Muscle of leg (tissue), 16 donors: Measurements from ENCODE around the gene VPS13C. TPM values are rescaled to one million over a fixed set of nuclear protein-coding genes. Genes with fewer than 3 reads are reported as not detected.

Source experiments
- DNase-seq: peaks from one replicate; pipeline ENCODE4 v3.0.0; 2013
- H3K27ac ChIP-seq: one replicate; pipeline ENCODE4 v1.5.1; 2013; ENCODE audit warnings: mild to moderate bottlenecking, low read length, control low read depth
- H3K27me3 ChIP-seq: one replicate; pipeline ENCODE4 v1.6.1; 2013; ENCODE audit warnings: low read length; ENCODE audit not compliant: control insufficient read depth, insufficient read depth
- H3K36me3 ChIP-seq: one replicate; pipeline ENCODE4 v1.6.1; 2013; ENCODE audit warnings: low read length; ENCODE audit not compliant: control insufficient read depth, insufficient read depth
- H3K4me1 ChIP-seq: one replicate; pipeline ENCODE4 v1.6.1; 2013; ENCODE audit warnings: low read length; ENCODE audit not compliant: control insufficient read depth, insufficient read depth
- H3K4me3 ChIP-seq: one replicate; pipeline ENCODE4 v1.5.1; 2013; ENCODE audit warnings: low read length, control low read depth
- H3K9me3 ChIP-seq: replicated peaks from 2 replicates; pipeline ENCODE4 v1.6.1; 2013; ENCODE audit warnings: low read depth, low read length; ENCODE audit not compliant: control insufficient read depth
- WGBS: methylation state at CpG from one replicate; pipeline ENCODE4 v1.1.5; 2013; ENCODE audit warnings: missing lambda C conversion rate; ENCODE audit not compliant: insufficient coverage; 5-methylcytosine and 5-hydroxymethylcytosine counted together
- long read RNA-seq, 11 donors: transcript quantifications; one replicate each; lab custom pipeline, GENCODE V29; 2026
- polyA plus RNA-seq, 8 donors: library from polyadenylated mRNA; unstranded; fragments of 120-200 nt; gene quantifications; one replicate each; pipeline versions ENCODE4 v1.2.1 to v1.2.3, GENCODE V29; 2013; ENCODE audit warnings: inconsistent platforms in 1 of 8, low replicate concordance in 1 of 8; ENCODE audit not compliant: insufficient read length in 8 of 8, insufficient read depth in 1 of 8
- total RNA-seq: library from RNA; stranded (reverse); fragments of 120-200 nt; gene quantifications from one replicate; pipeline ENCODE4 v1.2.4, GENCODE V29; 2013

The VPS13C gene
- 38.3 TPM for total RNA-seq
- polyA plus RNA-seq, result 10 to 100 TPM; 20.8 to 39.1 (median 26.1) TPM
- long read RNA-seq, donor 1, result 0 reads
- long read RNA-seq, donor 2, partial matches to known transcripts, result 0 of 1 reads
- long read RNA-seq, donor 2, other reads (novel, unspliced or antisense), result 0 of 1 reads
- long read RNA-seq, donor 3, partial matches to known transcripts, result 0 of 1 reads
- long read RNA-seq, donor 3, other reads (novel, unspliced or antisense), result 0 of 1 reads
- long read RNA-seq, donor 4, result 0 reads
- long read RNA-seq, donor 5, result 0 reads
- long read RNA-seq, donor 6, result 0 reads
- long read RNA-seq, donor 7, result 0 reads
- long read RNA-seq, donor 8, full-length matches to known transcripts, result 2 of 2 reads
- long read RNA-seq, donor 8, partial matches to known transcripts, result 0 of 2 reads
- long read RNA-seq, donor 8, other reads (novel, unspliced or antisense), result 0 of 2 reads
- long read RNA-seq, donor 9, partial matches to known transcripts, result 26 of 27 reads
- long read RNA-seq, donor 9, other reads (novel, unspliced or antisense), result 0 of 27 reads
- long read RNA-seq, donor 10, partial matches to known transcripts, result 0 of 1 reads
- long read RNA-seq, donor 10, other reads (novel, unspliced or antisense), result 0 of 1 reads
- long read RNA-seq, donor 11, result 0 reads

- peak within 1 kb of the TSS; percentile 94 for H3K27ac ChIP-seq
- H3K4me1 ChIP-seq, result peaks cover 7% of the 10 kb centered on the region
- peaks cover 16% of the 10 kb centered on the region for H3K27me3 ChIP-seq
- under 1% methylated on average over 67 of the region's 73 CpGs for WGBS
- peak; percentile 97 for DNase-seq
- no peaks in the 10 kb centered on the region for H3K36me3 ChIP-seq
- peak within 1 kb of the TSS; percentile 89 for H3K4me3 ChIP-seq
- no peaks in the 10 kb centered on the region for H3K9me3 ChIP-seq
Measured at GRCh38 chr15:62060113-62060895, at the start of gene VPS13C. TSS of gene VPS13C (minus strand) at chr15:62060447. CDS start at chr15:62060374, 73 bp downstream.

DNA sequence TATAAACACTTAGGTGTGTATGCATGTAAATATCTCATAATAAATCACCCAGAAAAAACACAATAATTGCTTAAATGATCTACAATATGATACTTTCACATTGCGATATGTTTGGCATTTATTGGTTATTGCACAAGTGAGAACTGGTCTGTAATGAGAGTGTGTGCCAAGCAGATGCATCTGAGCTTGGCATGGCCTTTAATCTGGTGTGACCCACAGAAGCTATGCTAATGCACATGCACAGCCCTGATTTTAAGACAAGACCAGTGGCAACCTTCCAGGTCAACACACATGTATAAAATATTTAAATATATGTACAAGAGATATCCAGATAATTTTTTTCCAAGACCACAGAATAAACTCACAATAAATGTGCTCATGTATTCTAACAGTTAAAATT lies 49.2 kb upstream of the VPS13C start:
- H3K27ac ChIP-seq, result no peak overlapping the region
- no peak overlapping the region for H3K4me3 ChIP-seq
- H3K27me3 ChIP-seq, result no peaks in the 10 kb centered on the region
- H3K9me3 ChIP-seq, result no peaks in the 10 kb centered on the region
- peaks cover 35% of the 10 kb centered on the region for H3K4me1 ChIP-seq
- no peaks in the 10 kb centered on the region for H3K36me3 ChIP-seq
- WGBS, result no CpG with 5 or more reads among the region's 1 CpG
- peak; percentile 62 for DNase-seq

DNA sequence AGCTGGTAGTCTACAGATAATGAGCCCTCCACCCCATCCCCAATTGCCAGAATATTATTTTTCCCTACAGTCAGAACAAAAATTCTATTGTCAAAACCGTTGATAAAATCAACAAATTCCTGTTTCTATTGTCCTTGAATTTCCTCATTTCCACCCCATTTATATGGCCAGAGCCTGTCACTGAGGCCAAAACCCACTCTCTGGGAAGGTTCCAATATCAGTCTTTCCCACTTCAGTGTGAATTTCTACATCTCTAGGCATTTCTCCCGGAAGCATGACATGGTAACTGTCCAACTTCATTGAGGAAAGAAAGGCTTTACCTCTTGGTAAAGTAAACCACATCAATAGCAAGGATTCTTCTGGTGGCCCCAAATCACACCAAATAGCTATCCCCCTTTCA lies 48.2 kb upstream of the VPS13C start:
- DNase-seq, result no peak
- no peaks in the 10 kb centered on the region for H3K27me3 ChIP-seq
- peaks cover 45% of the 10 kb centered on the region for H3K4me1 ChIP-seq
- no peaks in the 10 kb centered on the region for H3K36me3 ChIP-seq
- 77% methylated on average over 1 of the region's 2 CpGs for WGBS
- H3K27ac ChIP-seq, result no peak overlapping the region
- H3K9me3 ChIP-seq, result no peaks in the 10 kb centered on the region
- H3K4me3 ChIP-seq, result no peak overlapping the region

DNA sequence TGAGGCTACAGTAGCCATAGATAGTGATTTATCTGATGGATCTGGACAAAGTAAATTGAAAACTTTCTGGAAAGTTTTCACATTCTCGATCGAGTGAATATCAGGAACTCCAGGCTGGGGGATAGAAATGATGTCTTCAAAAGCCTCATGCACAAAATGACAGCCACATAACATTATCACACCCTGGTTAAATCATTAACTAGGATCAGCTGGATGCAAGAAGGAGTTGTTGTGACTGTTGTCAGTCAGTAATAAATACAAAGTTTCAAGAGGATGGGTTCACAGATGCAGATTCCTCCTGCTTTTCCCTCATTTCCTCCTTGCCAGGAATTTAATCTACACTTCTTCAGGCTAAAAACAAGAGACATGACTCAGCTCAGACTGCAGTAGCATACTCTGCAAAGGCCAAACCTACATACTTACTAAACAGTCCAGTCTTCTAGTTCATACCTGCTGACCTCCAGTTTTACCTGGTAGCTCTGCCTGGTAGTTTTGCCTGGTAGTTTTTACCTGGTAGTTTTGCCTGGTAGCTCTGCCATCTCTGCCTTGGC lies 47.4 kb upstream of the VPS13C start:
- H3K27ac ChIP-seq, result no peak overlapping the region
- no peak for DNase-seq
- WGBS, result no CpG with 5 or more reads among the region's 2 CpGs
- no peaks in the 10 kb centered on the region for H3K27me3 ChIP-seq
- H3K4me1 ChIP-seq, result peaks cover 42% of the 10 kb centered on the region
- no peaks in the 10 kb centered on the region for H3K36me3 ChIP-seq
- no peaks in the 10 kb centered on the region for H3K9me3 ChIP-seq
- no peak overlapping the region for H3K4me3 ChIP-seq

GRCh38 chr15:62106096-62106495 lies 45.8 kb upstream of the VPS13C start:
- Histone ChIP-seq H3K27me3 (no peaks in the 10 kb centered on the region), H3K4me3 (no peak overlapping the region)
- no CpG with 5 or more reads among the region's 3 CpGs for WGBS

GRCh38 chr15:62105266-62105665 lies 45.0 kb upstream of the VPS13C start:
- H3K4me3 ChIP-seq, result no peak overlapping the region
- WGBS, result 86% methylated on average over 10 of the region's 11 CpGs
- H3K36me3 ChIP-seq, result no peaks in the 10 kb centered on the region
- DNase-seq, result no peak
- no peaks in the 10 kb centered on the region for H3K9me3 ChIP-seq
- no peak overlapping the region for H3K27ac ChIP-seq
- no peaks in the 10 kb centered on the region for H3K27me3 ChIP-seq
- H3K4me1 ChIP-seq, result peaks cover 33% of the 10 kb centered on the region

More at GRCh38 chr15:62106096-62106495, 45.8 kb upstream of the VPS13C start:
- no peak for DNase-seq
- Histone ChIP-seq H3K4me1 (peaks cover 38% of the 10 kb centered on the region), H3K36me3 (no peaks in the 10 kb centered on the region), H3K9me3 (no peaks in the 10 kb centered on the region), H3K27ac (no peak overlapping the region)

DNA sequence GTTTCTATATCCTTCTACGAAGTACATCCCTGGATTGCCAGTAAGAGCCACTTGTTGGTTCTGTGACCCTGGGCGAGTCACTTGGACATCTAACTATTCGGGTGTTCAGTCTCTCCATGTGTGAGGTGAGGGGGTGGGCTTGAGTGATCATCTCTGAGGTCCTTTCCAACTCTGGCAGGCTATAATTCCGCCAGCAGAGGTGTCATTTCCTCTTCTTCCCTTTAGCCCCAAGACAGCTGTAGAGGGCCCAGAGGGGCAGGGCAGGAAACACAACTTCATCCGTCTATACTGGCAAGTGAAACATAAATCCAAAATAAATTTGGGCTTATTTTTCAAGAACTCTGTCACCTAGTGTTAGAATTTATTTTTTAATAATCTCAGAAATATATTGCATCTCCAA lies 44.6 kb upstream of the VPS13C start:
- no peak for DNase-seq
- Histone ChIP-seq H3K36me3 (no peaks in the 10 kb centered on the region), H3K9me3 (no peaks in the 10 kb centered on the region), H3K4me1 (peaks cover 29% of the 10 kb centered on the region), H3K27me3 (no peaks in the 10 kb centered on the region), H3K27ac (no peak overlapping the region), H3K4me3 (no peak overlapping the region)
- no CpG with 5 or more reads among the region's 5 CpGs for WGBS

GRCh38 chr15:62104401-62104800 lies 44.2 kb upstream of the VPS13C start:
- Histone ChIP-seq H3K27me3 (no peaks in the 10 kb centered on the region), H3K4me3 (no peak overlapping the region)

GRCh38 chr15:62103431-62103830 lies 43.2 kb upstream of the VPS13C start:
- Histone ChIP-seq H3K27me3 (no peaks in the 10 kb centered on the region), H3K27ac (no peak overlapping the region), H3K4me1 (peaks cover 25% of the 10 kb centered on the region), H3K4me3 (no peak overlapping the region), H3K9me3 (no peaks in the 10 kb centered on the region), H3K36me3 (no peaks in the 10 kb centered on the region)
- no peak for DNase-seq
- WGBS, result 87% methylated on average over 7 of the region's 7 CpGs

More at GRCh38 chr15:62104401-62104800, 44.2 kb upstream of the VPS13C start:
- H3K9me3 ChIP-seq, result no peaks in the 10 kb centered on the region
- 60% methylated on average over 1 of the region's 3 CpGs for WGBS
- H3K36me3 ChIP-seq, result no peaks in the 10 kb centered on the region
- H3K27ac ChIP-seq, result no peak overlapping the region
- H3K4me1 ChIP-seq, result peaks cover 27% of the 10 kb centered on the region
- DNase-seq, result peak; percentile 60
